ENCODE results near the gene RBM45.
"Not testable (repeated sequence)": the region's sequence is repeated elsewhere in the genome, so short reads cannot be mapped to it uniquely, and the experiment has no call there.

RBM45 gene, protein sequence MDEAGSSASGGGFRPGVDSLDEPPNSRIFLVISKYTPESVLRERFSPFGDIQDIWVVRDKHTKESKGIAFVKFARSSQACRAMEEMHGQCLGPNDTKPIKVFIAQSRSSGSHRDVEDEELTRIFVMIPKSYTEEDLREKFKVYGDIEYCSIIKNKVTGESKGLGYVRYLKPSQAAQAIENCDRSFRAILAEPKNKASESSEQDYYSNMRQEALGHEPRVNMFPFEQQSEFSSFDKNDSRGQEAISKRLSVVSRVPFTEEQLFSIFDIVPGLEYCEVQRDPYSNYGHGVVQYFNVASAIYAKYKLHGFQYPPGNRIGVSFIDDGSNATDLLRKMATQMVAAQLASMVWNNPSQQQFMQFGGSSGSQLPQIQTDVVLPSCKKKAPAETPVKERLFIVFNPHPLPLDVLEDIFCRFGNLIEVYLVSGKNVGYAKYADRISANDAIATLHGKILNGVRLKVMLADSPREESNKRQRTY

GRCh38 chr2:178112202-178113152, at the start of gene RBM45:
RBM45 (plus strand) TSS chr2:178112437; CDS start chr2:178112547, 110 bp downstream.
- peak; percentile 95 for DNase-seq

DNA sequence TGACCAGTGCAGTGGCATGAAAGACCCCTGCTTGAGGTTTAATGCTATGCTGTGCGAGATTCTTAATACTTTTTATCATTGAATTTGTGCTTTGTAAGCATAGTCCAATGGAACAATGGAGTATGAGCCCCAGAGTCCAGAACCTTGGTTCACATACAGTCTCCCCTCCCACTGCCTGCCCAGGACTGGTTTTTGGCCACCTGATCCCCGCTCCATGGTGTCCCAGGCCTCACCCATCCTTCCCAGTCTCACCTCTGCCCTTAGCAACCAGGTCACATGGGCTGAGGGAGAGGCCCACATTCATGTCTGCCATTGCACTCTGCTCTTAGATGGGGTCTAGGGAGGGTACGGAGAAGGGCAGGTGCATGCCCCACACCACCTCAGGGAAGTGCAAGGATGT, 45.9 kb upstream of the RBM45 start:
- DNase-seq = no peak

GRCh38 chr2:178066890-178067669, 45.2 kb upstream of the RBM45 start:
- no peak for DNase-seq

DNA sequence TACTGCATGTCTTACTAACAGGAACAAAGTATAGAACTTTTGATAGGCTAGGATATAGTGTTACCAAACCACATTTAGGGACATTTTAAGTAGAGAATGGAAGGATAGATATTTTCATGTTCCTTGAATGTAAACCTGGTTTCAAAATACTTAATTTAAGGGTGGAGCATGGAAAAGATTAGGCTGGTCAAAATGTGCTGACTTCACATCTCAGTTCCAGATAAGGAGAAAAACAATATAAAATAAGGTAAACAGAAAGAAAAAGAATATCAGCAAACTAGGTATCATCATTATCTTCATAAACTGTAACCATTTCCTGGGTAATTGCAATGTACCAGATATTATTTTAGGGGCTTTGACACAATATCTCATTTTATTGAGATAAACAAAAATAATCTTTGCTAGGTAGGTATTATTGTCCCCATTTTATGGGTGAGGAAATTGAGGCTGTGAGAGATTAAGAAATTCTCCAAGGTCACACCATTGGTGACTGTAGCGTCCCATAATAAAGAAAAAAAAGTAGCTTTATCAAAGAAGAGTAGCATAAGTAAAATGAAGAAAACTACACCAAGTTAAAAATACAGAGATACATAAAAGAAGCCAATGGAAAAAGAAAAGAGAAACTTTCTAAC, 43.3 kb upstream of the RBM45 start:
- no peak for DNase-seq

DNA sequence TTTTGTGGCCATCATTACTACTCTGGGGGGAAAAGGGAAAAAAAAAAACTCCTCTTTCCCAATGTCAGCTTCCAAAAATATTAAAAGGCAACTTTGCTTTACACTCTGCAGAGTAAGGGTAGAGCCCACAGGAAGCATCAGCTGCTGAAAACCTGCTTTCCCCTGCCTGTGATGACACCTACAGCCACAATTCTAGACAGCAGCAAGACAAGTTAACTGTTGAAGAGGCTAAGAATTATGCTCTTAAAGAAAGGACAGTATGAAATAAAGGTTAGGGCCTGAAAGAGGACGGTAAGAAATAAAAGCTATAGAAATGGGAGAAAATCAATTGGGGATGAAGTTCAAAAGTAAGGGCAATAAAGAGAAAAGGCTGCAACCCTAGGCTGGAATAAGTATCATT, 42.7 kb upstream of the RBM45 start:
- no peak for DNase-seq

DNA sequence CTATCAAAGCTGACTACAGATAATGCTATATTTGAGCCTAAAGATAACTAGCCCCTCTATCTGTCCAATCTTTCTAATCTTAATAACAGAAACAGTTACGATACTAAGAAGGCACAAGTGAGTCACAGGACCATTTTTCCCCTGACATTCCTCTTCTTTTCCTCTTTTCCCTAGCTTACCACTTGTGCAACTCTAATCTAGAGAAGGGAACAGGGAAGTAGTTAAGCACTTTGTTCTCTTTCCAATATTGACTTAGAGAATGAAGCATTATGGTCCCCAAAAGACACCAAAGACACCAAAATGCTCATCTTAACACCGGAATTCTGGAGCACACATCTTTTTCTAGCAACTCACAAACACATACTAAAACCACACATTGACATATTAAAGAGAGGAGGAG, 41.4 kb upstream of the RBM45 start:
- no peak for DNase-seq

DNA sequence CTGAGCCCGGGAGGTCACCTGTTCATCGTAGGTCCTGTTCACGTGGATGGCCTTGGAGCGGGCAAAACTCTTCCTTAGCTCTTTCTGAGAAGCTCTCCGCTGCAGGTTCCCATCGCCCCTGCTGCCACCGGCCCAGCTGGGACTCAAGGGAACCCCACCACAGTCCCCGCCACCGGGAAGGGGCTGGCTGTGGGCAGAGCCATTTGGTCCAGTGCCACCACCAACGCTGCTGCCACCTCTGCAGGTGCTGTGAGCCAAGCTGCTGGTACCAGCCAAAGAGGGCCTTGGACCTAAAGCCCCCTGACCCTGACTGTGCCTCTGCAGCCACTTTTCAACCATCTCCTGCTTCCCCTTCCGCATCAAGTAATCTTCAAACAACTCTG, 40.2 kb upstream of the RBM45 start:
- DNase-seq = no peak

- DNase-seq = peak; percentile 70
Observed at GRCh38 chr2:178072383-178073301, 39.6 kb upstream of the RBM45 start, which contains the start of gene PDE11A. PDE11A (minus strand) TSS chr2:178072777; CDS start chr2:178072437, 340 bp downstream.

DNA sequence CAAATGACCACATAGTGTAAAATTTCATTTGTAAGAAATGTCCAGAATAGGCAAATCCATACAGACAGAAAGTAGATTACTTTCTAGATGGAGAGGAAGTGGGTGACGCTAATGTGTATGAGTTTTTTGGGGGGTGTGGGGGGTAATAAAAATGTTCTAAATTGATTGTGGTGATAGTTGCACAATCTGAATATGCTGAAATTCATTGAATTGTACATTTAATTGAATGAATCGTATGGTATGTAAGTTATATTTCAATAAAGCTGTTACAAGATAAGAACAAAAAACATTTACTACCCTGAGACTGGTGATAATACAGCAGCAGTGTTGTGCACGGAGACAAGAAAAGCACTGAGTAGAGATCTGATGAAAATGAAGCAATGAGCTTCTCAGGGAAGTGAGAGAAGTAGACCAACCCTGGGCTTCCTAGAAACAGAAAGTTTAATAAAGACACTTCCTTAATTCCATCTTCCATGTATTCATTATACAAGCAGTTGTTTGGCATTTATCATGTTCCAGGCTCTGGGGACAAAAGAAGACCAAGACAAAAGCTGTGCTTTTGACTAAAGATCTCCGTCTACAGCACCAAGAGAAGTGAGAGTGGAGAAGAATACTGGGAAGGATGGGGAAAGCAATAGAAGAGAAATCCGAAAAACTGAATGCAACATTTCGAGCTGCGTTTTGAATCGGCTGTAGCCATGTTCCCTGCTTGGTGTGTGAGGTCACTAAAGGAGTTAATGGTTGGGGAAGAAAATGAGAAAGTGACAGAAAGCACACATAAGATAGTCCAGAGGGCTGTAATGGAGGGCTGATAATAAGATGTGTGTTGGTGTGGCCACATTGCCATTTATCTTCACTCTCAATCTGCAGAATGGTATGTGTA, 37.9 kb upstream of the RBM45 start:
- DNase-seq = no peak

GRCh38 chr2:178075006-178075326, 37.3 kb upstream of the RBM45 start:
- no peak for DNase-seq

DNA sequence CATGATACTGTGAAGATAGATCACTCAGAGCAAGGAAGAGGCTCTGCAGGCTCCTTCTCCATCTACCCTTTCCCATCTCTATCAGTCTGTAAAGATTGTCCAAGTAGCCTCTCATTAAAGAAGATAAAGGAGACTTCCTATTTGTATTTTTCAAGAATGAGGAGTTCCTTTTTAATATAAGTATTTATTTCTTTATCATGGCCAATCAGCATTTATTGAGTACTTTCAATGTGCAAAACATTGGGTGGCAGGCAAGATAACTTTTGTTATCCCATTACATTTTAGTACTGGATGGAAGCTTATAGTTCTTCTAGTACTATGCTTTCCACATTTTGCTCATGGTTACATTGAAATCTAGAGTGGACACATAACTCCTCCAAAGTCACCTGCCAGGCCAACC, 36.1 kb upstream of the RBM45 start:
- DNase-seq = no peak

DNA sequence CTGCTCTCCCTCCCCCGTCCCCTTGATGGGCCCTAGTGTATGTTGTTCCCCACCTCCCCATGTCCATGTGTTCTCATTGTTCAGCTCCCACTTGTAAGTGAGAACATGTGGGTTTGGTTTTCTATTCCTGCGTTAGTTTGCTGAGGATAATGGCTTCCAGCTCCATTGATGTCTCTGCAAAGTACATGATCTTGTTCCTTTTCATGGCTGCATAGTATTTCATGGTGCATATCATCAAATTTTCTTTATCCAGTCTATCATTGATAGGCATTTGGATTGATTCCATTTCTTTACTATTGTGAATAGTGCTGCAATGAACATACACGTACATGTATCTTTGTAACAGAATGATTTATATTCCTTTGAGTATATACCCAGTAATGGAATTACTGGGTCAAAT, 33.0 kb upstream of the RBM45 start:
- DNase-seq = not testable (repeated sequence)

GRCh38 chr2:178082408-178083045, 29.7 kb upstream of the RBM45 start:
- no peak for DNase-seq

DNA sequence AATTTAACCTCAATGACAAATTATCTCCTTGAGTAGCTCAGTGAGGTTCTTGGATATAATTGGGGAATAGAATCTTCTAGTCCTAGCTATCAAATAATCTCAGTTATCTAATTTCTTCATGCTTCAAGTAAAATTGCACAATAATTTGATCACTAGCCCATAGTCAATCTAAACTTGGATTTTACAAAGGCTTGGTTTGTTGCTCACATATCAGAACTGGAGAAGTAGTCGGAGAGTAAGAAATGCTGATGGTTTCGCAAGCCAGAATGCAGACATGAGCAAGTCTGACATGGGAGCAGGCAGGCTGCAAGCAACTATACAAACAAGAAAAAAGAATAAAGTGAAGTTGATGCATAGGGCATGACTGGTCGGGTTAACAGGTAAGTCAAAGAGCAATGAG, 28.0 kb upstream of the RBM45 start:
- no peak for DNase-seq

GRCh38 chr2:178088774-178089270, 23.4 kb upstream of the RBM45 start:
- DNase-seq = no peak

DNA sequence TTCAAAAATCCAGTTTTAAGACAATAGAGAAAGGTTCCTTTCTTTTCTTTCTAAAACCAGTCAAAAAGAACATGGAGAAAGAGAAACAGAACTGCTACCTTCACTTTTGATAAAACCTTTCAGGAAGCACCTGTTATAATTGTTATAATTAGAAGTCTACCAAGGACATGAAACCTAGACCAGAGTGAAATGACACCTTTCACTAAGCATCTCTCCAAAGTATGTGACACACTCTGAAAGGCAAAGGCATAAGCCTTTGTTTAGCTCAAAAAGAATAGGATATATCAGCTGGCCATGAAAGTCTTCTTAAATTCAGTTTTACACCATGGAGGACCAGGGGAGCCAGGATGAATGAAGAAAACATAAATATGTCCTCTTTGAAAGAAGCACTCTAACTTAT, 18.8 kb upstream of the RBM45 start:
- DNase-seq = no peak

DNA sequence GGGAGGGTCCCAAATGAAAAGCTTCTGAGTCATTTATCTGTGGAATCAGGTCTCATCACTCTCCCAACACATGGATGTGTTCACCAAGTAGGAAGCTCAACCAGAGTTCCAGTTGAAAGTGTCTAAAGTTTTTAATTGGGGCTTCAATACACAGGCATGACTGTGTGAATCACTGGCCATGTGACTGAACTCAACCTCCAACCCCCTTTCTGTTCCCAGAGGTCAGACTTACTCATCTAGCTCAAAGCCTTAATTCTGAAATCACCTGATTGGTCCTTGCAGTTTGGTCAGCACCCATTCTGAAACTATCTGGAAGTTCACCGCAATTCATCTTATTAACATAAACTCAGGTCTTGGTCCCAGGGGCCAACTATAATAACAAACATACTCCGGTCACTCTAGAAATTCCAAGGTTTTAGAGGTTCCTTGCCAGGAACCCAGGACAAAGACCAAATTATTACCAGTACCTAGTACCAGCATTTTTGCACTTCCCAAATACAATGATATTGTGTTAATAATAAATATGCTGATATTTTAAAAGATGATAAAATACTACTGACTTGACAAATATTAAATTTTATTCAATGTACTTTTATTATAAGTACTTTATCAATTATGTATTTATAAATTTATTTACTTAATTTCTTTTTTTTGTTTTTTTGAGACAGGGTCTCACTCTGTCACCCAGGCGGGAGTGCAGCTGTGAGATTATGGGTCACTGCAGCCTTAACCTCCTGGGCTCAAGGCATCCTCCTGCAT, 10.7 kb upstream of the RBM45 start:
- no peak for DNase-seq

- peak; percentile 88 for DNase-seq
Observed at GRCh38 chr2:178105566-178105965, 6.7 kb upstream of the RBM45 start.

GRCh38 chr2:178106053-178106452, 6.2 kb upstream of the RBM45 start:
- no peak for DNase-seq

Data from RPMI8226 (cell line).